Ishikawa (cell line): ENCODE results near the gene CTNNBL1.

Source experiments
- CEBPB ChIP-seq: IDR thresholded peaks from 2 replicates; pipeline ENCODE4 v1.6.1; 2012
- CREB1 ChIP-seq: IDR thresholded peaks from 2 replicates; pipeline ENCODE4 v1.6.1; 2012; ENCODE audit warnings: low read depth
- EGR1 ChIP-seq: IDR thresholded peaks from 2 replicates; pipeline ENCODE4 v1.6.1; 2012
- EP300 ChIP-seq: IDR thresholded peaks from 2 replicates; pipeline ENCODE4 v1.6.1; 2012; ENCODE audit warnings: borderline replicate concordance
- FOXM1 ChIP-seq: IDR thresholded peaks from 2 replicates; pipeline ENCODE4 v1.6.1; 2012; ENCODE audit warnings: low read depth, borderline replicate concordance
- NFIC ChIP-seq: IDR thresholded peaks from 2 replicates; pipeline ENCODE4 v1.6.1; 2012
- RAD21 ChIP-seq: IDR thresholded peaks from 2 replicates; pipeline ENCODE4 v1.6.1; 2012; ENCODE audit warnings: low read depth
- TAF1 ChIP-seq: IDR thresholded peaks from 2 replicates; pipeline ENCODE4 v1.6.1; 2012; ENCODE audit warnings: low read depth, mild to moderate bottlenecking
- TCF12 ChIP-seq: IDR thresholded peaks from 2 replicates; pipeline ENCODE4 v1.6.1; 2012; ENCODE audit warnings: low read depth
- TEAD4 ChIP-seq: IDR thresholded peaks from 2 replicates; pipeline ENCODE4 v1.6.1; 2012
- YY1 ChIP-seq: IDR thresholded peaks from 2 replicates; pipeline ENCODE4 v1.6.1; 2012; ENCODE audit warnings: low read depth
- ZBTB7A ChIP-seq: IDR thresholded peaks from 2 replicates; pipeline ENCODE4 v1.6.1; 2012; ENCODE audit warnings: low read depth
- TF ChIP-seq, protein P1 (sequence below): IDR thresholded peaks from 2 replicates; pipeline ENCODE4 v1.6.1; 2012; ENCODE audit warnings: low read depth, mild to moderate bottlenecking
- TF ChIP-seq, protein P2 (sequence below): IDR thresholded peaks from 2 replicates; pipeline ENCODE4 v1.6.1; 2012
- TF ChIP-seq, protein P3 (sequence below): IDR thresholded peaks from 2 replicates; pipeline ENCODE4 v1.6.1; 2012

Gene CTNNBL1

DNA sequence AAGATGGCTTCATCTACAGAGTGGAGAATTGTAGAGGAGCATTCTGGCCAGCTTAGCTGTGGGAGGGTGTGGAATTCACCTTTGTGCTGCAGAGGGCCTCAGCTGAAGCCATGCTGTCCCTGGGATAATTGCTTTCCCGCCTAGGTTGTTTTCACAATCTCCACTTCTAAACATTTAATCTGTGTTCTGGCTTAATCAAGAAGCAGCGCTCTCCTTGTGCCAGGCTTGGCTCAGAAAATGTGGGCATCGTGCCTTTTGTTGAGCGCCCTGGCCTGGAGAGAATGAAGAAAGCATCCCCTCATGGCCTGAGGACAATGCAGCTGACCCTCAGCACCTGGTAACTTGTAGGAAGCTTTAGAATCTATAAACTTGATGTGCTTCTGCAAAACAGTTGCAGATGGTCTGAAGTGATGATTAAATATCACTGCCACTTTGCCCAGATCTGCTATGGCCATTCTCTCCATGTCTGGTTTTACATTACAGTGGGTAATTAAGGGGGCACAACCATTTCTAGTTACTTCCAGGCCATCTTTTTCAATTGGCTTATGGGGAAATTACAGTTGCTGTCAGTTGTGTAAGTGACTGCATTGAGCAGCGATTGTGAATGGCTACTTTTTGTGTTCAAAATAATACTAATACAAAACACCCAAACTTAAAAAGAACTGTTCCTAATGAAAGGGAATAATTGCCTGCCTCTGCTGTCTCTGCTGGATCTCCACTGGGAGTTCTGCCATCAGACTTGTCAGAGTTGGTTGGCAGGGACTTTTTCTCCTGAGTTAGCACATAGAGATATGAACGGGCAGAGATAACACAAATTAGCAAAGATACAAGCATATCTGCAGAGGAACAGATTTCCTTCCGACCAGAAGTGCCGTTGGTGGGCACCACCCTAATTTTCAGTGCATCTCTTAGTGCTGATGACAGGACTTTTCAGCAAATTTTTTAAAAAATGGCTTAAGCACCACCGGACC is 18.4 kb downstream of the CTNNBL1 start:
- TF ChIP-seq TCF12 (no peak), CREB1 (no peak), YY1 (no peak), TAF1 (no peak), EGR1 (no peak), FOXM1 (no peak)
- TF ChIP-seq, protein P1, sequence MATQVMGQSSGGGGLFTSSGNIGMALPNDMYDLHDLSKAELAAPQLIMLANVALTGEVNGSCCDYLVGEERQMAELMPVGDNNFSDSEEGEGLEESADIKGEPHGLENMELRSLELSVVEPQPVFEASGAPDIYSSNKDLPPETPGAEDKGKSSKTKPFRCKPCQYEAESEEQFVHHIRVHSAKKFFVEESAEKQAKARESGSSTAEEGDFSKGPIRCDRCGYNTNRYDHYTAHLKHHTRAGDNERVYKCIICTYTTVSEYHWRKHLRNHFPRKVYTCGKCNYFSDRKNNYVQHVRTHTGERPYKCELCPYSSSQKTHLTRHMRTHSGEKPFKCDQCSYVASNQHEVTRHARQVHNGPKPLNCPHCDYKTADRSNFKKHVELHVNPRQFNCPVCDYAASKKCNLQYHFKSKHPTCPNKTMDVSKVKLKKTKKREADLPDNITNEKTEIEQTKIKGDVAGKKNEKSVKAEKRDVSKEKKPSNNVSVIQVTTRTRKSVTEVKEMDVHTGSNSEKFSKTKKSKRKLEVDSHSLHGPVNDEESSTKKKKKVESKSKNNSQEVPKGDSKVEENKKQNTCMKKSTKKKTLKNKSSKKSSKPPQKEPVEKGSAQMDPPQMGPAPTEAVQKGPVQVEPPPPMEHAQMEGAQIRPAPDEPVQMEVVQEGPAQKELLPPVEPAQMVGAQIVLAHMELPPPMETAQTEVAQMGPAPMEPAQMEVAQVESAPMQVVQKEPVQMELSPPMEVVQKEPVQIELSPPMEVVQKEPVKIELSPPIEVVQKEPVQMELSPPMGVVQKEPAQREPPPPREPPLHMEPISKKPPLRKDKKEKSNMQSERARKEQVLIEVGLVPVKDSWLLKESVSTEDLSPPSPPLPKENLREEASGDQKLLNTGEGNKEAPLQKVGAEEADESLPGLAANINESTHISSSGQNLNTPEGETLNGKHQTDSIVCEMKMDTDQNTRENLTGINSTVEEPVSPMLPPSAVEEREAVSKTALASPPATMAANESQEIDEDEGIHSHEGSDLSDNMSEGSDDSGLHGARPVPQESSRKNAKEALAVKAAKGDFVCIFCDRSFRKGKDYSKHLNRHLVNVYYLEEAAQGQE, result no peak
- TF ChIP-seq, protein P2, sequence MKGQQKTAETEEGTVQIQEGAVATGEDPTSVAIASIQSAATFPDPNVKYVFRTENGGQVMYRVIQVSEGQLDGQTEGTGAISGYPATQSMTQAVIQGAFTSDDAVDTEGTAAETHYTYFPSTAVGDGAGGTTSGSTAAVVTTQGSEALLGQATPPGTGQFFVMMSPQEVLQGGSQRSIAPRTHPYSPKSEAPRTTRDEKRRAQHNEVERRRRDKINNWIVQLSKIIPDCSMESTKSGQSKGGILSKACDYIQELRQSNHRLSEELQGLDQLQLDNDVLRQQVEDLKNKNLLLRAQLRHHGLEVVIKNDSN, result no peak

DNA sequence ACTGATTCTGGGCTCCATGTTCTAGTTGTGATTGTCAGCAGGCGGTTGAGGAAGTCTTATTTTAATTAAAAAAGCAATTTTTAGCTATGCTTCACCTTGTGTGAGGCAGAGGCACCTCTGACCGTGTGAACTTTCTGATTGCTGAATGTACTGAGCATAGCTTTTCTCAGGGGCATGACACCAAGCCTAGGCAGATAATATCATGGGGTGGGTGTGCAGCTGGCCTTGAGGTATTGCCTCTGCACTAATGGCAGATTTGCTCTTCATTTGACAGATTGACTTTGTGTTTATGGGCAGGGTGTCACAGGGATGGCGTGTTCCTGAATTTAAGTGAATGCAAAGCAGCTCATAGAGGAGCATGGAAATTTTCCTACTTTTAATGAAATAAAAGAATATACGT is 19.6 kb downstream of the CTNNBL1 start:
- TF ChIP-seq EGR1 (no peak), CREB1 (no peak)

DNA sequence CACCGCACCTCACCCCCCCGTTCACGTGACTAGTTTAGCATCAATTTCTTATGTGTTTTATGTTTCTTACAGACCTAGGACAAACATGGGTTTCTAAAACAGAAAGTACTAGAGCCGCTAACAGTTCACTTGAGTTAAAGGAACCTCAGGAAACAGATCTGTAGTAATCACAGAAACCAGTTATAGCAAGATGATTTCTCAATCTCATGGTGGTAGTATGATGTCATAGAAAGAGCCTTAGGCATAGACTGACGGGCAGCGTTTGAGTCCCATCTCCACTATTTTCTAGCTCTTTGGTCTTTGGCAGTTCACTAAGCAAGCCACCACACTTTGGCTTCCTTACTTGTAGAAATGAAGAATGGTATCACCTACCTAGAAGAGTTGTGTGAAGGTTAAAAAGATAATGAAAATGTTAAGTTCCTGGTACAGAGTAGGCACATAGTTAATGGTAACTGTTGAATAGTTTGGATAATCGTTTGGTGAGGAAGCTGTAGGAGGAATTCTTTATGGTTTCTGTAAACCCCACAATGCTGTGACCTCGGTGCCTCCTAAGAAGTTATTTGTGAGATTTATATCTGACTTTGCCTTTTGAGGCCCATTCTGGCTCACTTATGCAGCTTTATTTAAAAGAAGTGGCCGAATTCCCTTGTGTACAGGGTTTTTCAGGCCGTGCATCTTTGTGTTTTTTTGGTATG is 21.3 kb downstream of the CTNNBL1 start:
- no peak for TF ChIP-seq TAF1

DNA sequence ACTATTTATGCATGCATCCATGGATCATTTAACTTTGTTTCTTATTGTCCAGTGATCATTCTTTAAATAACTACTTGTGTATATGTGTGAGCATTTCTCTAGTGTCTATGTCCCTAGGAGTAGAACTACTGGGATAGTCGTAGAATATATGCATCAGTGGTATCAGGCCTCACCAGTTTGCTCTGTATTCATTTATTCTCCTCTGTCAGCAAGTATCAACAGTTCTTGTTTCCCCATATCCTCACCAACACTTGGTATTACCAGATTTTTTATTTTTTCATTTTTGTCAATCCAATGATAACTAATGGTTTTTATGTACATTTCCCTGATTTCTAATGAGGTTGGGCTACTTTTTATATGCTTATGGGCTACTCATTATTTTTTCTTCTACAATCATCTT is 27.9 kb downstream of the CTNNBL1 start:
- no peak for TF ChIP-seq TAF1
- TF ChIP-seq FOXM1, result no peak
- no peak for TF ChIP-seq CREB1
- TF ChIP-seq TCF12, result no peak

DNA sequence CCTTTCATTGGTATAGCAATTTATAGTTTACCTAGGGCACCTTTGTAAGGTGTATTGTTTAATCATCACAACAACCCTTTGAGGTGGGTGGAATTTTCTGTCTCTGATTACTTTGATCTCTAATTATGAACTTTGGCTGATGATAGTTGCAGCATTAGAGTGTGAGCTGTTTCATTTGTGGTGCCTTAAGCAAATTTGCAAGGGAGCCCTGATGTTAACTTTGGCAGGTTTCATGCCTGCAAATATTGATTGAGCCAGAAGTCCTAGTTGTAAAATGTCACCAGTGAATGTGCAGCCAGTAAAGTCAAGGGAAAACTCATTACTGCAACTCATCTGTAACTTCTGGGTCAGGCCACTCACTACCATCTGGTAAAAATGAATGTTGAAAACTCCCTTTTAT is 29.8 kb downstream of the CTNNBL1 start:
- TF ChIP-seq EGR1 (no peak), CREB1 (no peak), ZBTB7A (no peak), YY1 (no peak), FOXM1 (no peak), EP300 (no peak), TAF1 (no peak), NFIC (no peak), TCF12 (no peak), TEAD4 (no peak), CEBPB (no peak), RAD21 (no peak)
- TF ChIP-seq, protein P3, sequence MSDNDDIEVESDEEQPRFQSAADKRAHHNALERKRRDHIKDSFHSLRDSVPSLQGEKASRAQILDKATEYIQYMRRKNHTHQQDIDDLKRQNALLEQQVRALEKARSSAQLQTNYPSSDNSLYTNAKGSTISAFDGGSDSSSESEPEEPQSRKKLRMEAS, result no peak
- TF ChIP-seq, protein P2, result no peak
- TF ChIP-seq, protein P1, result no peak

DNA sequence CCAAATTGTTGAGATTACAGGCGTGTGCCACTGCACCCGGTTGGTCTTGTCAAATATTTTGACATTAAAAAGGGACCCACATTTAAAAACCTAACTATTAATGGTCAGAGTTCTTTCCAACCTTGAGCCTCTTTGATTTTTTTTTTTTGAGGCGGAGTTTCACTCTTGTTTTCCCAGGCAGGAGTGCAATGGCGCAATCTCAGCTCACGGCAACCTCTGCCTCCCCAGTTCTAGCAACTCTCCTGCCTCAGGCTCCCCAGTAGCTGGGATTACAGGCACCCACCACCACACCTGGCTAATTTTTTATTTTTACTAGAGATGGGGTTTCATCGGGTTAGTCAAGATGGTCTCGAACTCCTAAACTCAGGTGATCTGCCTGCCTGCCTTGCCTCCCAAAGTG is 31.3 kb downstream of the CTNNBL1 start:
- TF ChIP-seq TEAD4 (no peak), FOXM1 (no peak), TAF1 (no peak), ZBTB7A (no peak), TCF12 (no peak), NFIC (no peak), CEBPB (no peak), CREB1 (no peak), EGR1 (no peak), YY1 (no peak), RAD21 (no peak), EP300 (no peak)
- TF ChIP-seq, protein P1, result no peak
- TF ChIP-seq, protein P2, result no peak
- TF ChIP-seq, protein P3, result no peak
